ENCODE results near the gene FAM20C. TPM values are rescaled to one million over a fixed set of nuclear protein-coding genes. Genes with fewer than 3 reads are reported as not detected.

FAM20C gene
- total RNA-seq, 1 donor from 2014 or later, result 90.8 TPM

DNA sequence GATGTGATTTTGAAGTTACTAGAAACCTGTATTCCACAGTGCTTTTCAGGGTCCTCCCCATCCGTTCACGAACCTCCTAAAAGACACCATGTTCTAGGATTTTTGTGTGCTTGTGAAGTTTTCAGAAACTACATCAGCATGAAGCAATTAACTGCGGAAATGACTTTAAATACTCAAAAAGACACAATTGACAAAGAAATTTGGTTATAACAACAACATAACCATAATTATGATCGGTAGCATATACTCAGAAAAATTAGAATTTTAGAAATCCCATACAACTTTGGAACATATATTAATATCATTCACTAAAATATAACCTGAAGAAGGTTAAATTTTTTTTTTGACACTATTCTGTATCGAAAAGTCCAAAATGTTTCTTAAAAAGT lies 43.8 kb upstream of the FAM20C start:
- TF ChIP-seq, protein P1, sequence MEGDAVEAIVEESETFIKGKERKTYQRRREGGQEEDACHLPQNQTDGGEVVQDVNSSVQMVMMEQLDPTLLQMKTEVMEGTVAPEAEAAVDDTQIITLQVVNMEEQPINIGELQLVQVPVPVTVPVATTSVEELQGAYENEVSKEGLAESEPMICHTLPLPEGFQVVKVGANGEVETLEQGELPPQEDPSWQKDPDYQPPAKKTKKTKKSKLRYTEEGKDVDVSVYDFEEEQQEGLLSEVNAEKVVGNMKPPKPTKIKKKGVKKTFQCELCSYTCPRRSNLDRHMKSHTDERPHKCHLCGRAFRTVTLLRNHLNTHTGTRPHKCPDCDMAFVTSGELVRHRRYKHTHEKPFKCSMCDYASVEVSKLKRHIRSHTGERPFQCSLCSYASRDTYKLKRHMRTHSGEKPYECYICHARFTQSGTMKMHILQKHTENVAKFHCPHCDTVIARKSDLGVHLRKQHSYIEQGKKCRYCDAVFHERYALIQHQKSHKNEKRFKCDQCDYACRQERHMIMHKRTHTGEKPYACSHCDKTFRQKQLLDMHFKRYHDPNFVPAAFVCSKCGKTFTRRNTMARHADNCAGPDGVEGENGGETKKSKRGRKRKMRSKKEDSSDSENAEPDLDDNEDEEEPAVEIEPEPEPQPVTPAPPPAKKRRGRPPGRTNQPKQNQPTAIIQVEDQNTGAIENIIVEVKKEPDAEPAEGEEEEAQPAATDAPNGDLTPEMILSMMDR (IDR thresholded peaks at IDR 0.05), result no peak
- intact Hi-C loops (cut with DNase I), result loop anchor here (5.0 kb wide), 1 partner anchor 454 kb away; no protein-coding TSS in a partner anchor
- H3K27me3 ChIP-seq, result no peaks in the 10 kb centered on the region
- peak overlapping the region; percentile 90 to 97 for H3K27ac ChIP-seq
- no peaks in the 10 kb centered on the region for H3K36me3 ChIP-seq
- H3K4me1 ChIP-seq, result peaks cover 4 to 8% of the 10 kb centered on the region in 2 donors
- H3K4me3 ChIP-seq, result peak overlapping the region; percentile 60 to 67
- no peak for DNase-seq (ENCODE audit: low spot score in 2 of 2)
- H3K9me3 ChIP-seq, result no peaks in the 10 kb centered on the region

DNA sequence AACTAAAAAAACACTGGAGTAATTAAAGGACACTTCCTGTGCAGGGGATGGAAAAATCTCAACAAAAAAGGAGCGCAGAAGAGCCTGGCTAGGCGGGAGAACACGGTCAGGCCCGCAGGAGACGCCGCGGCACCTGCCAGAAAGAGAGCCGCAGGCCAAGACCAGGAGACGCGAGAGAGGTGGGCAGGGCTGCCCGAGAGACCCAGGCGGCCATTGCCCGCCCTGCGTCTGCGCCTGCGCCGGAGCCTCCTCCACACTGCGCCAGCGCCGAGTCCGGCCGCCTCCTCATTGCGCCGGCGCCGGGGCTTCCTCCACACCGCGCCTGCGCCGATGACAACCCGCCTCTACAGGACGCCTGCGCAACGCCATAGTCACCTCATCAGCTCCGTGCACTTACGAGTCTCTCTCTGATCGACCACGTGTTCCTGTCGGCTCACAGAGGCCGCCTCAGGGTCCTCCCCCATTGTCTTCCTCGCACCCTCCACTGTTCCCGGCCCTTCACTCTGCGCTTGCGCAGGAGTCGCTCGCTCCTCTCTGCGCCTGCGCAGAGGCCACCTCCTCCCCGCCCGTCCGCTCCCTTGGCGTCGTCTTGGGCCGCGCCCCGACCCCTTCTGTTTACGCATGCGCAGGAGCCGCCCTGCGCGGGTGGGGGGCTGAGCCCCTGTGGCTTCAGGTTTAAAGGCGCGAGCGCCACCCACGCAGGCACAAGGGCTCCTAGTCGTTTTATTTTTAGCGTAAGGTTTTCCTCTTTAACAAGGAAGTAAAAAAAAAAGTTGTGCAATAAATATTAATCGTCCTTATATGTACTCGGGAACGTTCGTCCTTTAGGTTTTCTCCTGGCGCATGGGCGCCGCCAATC lies 43.2 kb upstream of the FAM20C start:
- Histone ChIP-seq H3K9me3 (no peaks in the 10 kb centered on the region), H3K27me3 (no peaks in the 10 kb centered on the region), H3K4me1 (peaks cover 0 to 7% of the 10 kb centered on the region in 2 donors), H3K36me3 (no peaks in the 10 kb centered on the region), H3K4me3 (peak overlapping the region; percentile 60 to 67), H3K27ac (peak overlapping the region; percentile 90 to 97)
- intact Hi-C loops (cut with DNase I), result loop anchor here (1.0 to 5.0 kb wide), 4 partner anchors 20 to 453 kb away; no protein-coding TSS in a partner anchor
- TF ChIP-seq, protein P1 (IDR thresholded peaks at IDR 0.05), result no peak
- peak; percentile 96 to 99 for DNase-seq (ENCODE audit: low spot score in 2 of 2)

DNA sequence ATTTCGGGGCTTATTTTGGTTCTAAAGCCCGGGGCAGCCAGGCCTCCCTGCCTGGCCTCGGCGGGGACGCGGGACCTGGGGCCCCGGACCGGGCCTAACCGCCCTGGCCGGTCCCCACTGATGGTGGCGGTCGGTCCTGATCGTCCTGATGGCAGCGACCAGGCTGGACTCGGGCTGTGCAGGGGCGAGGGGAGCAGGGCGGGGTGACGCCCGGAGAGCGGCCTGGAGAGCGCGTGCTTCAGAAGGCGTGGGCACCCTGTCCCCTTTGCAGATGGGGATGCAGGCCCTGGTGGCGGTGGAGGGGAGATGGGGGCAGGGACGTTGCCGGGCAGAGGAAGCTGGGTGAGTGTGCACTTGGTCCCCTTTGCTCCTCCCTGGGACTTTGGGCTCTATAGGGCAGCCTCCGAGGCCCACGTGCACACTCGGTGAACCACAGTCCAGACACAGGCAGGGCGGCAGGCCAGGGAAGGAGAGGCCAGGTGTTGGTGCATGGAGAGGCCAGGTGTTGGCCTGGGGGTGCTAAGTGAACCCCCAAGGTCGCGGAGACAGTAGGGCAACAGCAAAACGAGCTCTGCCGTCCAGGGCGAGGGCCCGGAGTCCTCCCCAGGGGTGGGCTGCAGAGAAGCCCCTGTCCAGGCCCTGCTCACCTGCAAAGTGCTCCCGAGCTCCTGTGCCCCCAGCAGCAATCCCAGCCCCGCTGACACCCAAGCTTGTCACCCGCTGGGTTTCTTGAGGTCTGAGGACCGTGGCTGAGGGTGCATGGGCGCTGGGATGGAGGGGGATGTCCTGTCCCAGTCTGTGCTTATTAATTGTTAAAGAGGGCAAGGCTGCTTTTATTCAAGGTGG lies 42.4 kb upstream of the FAM20C start:
- Histone ChIP-seq H3K4me1 (peaks cover 0 to 7% of the 10 kb centered on the region in 2 donors), H3K4me3 (peak overlapping the region; percentile 60 to 67), H3K36me3 (no peaks in the 10 kb centered on the region), H3K27ac (peak overlapping the region; percentile 90 to 97), H3K27me3 (no peaks in the 10 kb centered on the region), H3K9me3 (no peaks in the 10 kb centered on the region)
- DNase-seq (ENCODE audit: low spot score in 2 of 2), result peak in 1 of 2 donors; percentile 78
- TF ChIP-seq, protein P1 (IDR thresholded peaks at IDR 0.05), result peak in 1 of 3 experiments; percentile 5
- intact Hi-C loops (cut with DNase I), result loop anchor here (1.0 to 5.0 kb wide), 5 partner anchors 11 to 452 kb away; no protein-coding TSS in a partner anchor

DNA sequence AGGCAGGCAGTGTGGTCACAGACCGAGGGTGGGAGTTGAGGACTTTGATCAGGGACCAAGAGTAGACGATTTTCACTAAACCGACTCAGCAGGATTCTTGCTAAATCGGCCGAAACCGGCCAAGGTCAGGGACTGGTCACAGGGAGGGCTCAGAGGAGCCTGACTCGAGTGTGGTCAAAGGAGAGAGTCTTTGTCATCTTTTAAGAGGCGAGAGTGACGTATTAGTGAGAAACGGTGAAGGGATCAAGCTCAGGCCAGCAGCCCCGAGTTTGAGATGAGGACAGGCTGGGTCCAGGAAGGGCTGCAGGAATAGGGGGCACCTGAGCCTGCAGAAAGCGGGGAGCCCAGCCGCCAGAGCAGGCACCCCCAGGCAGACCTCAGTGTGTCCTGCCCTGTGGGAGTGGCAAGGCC lies 41.6 kb upstream of the FAM20C start:
- Histone ChIP-seq H3K9me3 (no peaks in the 10 kb centered on the region), H3K36me3 (no peaks in the 10 kb centered on the region), H3K4me1 (peaks cover 0 to 7% of the 10 kb centered on the region in 2 donors), H3K4me3 (no peak overlapping the region), H3K27ac (peak overlapping the region in 1 of 2 donors; percentile 97), H3K27me3 (no peaks in the 10 kb centered on the region)
- intact Hi-C loops (cut with DNase I), result loop anchor here (1.0 kb wide), 1 partner anchor 10 kb away; no protein-coding TSS in a partner anchor
- DNase-seq (ENCODE audit: low spot score in 2 of 2), result peak in 1 of 2 donors; percentile 77
- TF ChIP-seq, protein P1 (IDR thresholded peaks at IDR 0.05), result no peak

DNA sequence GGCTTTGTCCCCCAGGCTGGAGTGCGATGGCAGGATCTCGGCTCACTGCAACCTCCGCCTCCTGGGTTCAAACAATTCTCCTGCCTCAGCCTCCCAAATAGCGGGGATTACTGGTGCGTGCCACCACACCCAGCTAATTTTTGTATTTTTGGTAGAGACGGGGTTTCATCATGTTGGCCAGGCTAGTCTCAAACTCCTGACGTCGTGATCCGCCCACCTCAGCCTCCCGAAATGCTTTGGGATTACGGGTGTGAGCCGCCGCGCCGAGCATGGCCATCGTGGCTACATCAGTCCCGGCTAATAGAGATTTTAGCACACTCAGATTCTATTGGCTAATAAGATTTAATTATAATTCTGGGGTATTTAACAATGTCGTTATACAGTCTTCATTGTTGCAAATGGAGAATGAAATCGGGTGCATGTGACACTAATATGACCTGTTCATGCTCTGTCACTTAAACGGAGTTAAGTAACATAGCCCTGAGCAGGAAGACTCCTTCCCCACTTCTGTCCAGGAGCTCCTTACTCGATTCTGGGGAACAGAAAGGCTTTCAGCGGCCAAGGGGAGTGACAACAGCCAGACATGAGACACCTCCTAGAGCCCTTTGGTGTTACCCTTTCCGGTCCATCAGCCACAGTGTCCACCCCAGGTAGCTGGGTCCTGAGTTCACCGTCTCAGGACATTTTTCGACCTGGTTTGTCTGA lies 40.9 kb upstream of the FAM20C start:
- TF ChIP-seq, protein P1 (IDR thresholded peaks at IDR 0.05), result no peak
- Histone ChIP-seq H3K27me3 (no peaks in the 10 kb centered on the region), H3K9me3 (no peaks in the 10 kb centered on the region), H3K4me3 (no peak overlapping the region), H3K4me1 (peaks cover 0 to 7% of the 10 kb centered on the region in 2 donors), H3K27ac (no peak overlapping the region), H3K36me3 (no peaks in the 10 kb centered on the region)
- intact Hi-C loops (cut with DNase I), result no loop called here
- no peak for DNase-seq (ENCODE audit: low spot score in 2 of 2)
